GM21576 (cell line): ENCODE measurements around the gene NCSTN.

ENCODE experiments used
- ATAC-seq: cut with Tn5 transposase; IDR thresholded peaks from one replicate; pipeline ENCODE4 v1.9.1; 2021; ENCODE audit warnings: mild to moderate bottlenecking, moderate library complexity; ENCODE audit not compliant: unreplicated experiment

NCSTN gene

GRCh38 chr1:160351629-160352028, 8.4 kb downstream of the NCSTN start:
- no peak for ATAC-seq

- no peak for ATAC-seq
Observed at GRCh38 chr1:160352555-160352954, 9.4 kb downstream of the NCSTN start.

DNA sequence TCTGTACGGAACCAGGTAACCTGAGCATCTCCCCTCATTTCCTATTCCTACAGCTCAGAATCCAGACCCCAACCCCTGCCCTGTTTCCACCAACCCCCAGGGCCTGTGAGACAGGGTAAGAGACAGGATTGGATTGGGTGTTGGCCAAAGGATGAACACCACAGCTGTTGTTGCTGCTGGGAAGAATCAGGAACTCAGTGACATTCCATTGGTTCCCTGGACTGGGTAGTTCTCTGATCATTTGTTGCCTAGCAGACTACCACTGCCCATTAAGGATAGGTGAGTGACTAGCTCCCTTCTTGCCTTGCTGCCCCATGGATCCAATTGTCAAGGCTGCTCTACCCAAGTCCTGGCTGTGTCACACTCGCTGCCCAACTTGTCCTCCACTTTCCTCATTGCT, 10.0 kb downstream of the NCSTN start:
- ATAC-seq, result no peak

GRCh38 chr1:160354388-160354985, 11.3 kb downstream of the NCSTN start:
- ATAC-seq, result no peak

GRCh38 chr1:160357286-160358002, 14.3 kb downstream of the NCSTN start:
- ATAC-seq, result no peak

DNA sequence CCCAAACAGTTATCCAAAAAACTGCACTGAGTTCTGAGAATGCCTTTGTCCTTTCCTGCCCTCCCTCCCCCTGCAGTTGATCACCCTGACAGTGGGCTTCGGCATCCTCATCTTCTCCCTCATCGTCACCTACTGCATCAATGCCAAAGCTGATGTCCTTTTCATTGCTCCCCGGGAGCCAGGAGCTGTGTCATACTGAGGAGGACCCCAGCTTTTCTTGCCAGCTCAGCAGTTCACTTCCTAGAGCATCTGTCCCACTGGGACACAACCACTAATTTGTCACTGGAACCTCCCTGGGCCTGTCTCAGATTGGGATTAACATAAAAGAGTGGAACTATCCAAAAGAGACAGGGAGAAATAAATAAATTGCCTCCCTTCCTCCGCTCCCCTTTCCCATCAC, 14.9 kb downstream of the NCSTN start:
- ATAC-seq, result no peak

- no peak for ATAC-seq
Observed at GRCh38 chr1:160359559-160360226, 16.5 kb downstream of the NCSTN start.

- no peak for ATAC-seq
Observed at GRCh38 chr1:160360227-160360695, 17.1 kb downstream of the NCSTN start.

DNA sequence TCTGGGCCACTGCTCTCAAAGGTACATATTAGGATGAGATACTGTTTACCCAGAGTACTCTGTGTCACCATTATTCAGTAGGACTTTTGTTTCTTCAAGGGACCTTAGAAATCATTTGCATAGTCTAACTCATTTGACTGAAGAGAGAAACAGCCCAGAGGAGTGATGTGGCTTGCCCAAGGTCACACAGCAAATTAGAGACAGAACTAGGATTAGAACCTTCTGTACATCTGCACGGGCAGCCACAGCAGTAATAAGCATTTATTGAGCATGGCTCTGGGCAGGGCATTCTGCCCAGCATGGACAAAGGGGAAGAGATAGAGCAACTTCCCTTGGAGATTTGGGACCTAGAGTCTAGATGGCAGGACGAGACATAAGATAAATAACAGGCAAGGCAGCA, 18.0 kb downstream of the NCSTN start:
- no peak for ATAC-seq

DNA sequence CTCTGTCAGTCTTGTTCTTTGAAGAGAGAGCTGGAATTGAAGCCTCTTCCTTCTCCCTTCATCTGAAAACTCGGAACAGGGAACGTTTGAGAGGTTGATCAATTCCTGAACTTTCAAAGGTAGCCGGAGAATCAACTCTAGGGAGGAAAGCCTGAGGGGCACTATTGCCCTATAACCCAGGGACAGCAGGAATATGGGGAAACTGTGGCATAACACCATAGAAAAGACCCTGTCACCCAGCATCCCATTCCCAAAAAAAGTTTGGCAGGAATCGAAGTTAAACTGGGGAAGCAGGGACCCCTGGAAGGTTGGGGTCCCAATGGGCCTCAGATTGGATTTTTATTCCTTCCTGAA, 18.6 kb downstream of the NCSTN start:
- ATAC-seq, result no peak

DNA sequence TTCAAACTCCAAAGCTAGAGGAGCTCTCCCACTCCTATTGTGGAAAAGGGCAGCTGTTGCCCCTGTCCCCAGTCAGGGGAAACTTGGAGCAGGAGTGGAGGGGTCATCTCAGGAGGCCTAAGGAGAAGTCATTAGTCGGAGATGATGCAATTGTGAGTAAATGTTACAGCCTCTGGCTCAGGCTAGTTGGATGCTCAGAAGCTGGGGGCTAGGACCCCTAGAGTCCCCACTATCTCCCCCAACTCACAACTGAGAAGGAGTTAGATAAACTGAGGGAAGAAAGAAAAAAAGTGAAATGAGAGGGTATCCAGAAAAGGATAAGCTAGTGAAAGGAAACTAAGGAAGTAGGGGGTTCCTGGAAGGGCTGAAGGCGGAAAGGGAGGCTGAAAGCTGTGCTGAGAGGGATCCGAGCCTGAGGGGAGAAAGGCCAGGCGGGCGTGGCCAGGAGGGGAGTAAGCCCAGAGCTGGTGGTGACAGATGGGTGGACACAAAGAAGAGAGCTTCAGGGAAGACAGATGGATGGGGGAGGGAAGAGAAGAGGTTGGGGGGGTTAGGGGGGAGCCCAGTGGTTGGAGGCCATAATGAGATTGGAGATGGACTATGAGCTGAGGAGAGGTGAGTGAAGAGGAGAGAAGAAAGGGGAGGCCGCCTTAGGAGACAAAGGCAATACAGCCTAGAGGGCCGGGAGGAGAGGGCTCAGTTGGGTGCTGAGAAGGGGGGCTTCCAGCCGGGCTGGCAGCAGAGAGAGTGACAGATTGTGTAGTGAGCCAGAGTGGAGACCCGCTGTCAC, 19.2 kb downstream of the NCSTN start:
- ATAC-seq, result no peak

GRCh38 chr1:160363010-160363409, 19.8 kb downstream of the NCSTN start:
- ATAC-seq, result no peak

DNA sequence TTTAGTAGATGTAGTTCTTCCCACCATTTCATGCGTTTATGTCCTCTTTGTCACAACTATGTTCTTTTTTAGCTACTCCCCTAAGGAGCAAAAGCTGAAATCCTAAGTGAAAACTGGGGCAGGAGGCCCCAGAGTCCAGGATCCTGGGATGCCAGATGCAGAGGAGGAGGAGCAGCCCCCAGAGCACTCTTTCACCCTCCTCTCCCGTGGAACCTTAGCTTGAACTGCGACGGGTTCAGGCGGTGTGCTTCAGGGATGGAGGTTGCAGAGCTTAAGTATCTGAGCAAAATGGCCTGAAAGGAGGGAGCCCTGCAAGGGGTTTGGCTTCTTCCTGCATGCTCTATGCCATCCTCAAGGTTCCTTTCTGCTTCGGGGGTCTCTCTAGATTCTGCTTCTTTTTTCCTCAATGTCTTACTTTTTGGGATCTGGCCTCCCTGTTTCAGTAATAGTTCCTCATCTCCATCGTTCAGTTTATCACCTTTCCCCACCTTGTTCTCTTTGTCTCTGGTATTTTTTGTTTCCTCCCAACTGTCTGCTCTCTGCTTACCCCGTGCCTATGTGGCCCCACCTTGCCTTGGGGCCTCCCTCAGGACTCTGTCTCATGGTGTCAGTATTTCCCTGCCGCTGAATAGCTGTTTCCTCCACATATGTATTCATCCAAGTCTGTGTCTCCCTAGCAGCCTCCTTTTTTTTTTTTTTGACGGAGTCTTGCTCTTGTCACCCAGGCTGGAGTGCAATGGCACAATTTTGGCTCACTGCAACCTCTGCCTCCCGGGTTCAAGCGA, 21.0 kb downstream of the NCSTN start:
- ATAC-seq, result no peak

DNA sequence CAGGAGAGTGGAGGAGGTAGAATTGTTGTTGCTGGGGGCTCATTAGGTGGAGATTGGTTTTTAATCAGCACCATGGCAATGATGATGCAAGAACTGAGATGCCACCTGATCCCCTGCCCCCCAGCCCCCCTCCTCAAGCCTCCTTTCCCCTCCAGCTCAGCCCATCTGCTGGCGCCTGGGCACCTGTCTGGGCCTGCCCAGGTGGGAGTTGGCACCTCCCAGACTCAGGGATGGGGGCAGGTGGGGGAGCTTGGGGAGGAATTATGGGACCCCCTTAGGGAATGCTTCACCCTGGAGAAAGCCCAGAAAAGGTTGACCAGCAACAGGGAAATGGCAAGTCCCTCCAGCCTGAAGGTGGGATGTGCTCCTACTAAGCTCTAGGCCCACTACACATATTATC, 22.1 kb downstream of the NCSTN start:
- ATAC-seq, result no peak

GRCh38 chr1:160366731-160367515, 23.7 kb downstream of the NCSTN start, which contains the start of gene NHLH1:
Gene NHLH1 (plus strand): TSS chr1:160367071. CDS start chr1:160370732, 3,661 bp downstream.
- ATAC-seq, result no peak

- no peak for ATAC-seq
Observed at GRCh38 chr1:160367516-160367900, 24.3 kb downstream of the NCSTN start.

DNA sequence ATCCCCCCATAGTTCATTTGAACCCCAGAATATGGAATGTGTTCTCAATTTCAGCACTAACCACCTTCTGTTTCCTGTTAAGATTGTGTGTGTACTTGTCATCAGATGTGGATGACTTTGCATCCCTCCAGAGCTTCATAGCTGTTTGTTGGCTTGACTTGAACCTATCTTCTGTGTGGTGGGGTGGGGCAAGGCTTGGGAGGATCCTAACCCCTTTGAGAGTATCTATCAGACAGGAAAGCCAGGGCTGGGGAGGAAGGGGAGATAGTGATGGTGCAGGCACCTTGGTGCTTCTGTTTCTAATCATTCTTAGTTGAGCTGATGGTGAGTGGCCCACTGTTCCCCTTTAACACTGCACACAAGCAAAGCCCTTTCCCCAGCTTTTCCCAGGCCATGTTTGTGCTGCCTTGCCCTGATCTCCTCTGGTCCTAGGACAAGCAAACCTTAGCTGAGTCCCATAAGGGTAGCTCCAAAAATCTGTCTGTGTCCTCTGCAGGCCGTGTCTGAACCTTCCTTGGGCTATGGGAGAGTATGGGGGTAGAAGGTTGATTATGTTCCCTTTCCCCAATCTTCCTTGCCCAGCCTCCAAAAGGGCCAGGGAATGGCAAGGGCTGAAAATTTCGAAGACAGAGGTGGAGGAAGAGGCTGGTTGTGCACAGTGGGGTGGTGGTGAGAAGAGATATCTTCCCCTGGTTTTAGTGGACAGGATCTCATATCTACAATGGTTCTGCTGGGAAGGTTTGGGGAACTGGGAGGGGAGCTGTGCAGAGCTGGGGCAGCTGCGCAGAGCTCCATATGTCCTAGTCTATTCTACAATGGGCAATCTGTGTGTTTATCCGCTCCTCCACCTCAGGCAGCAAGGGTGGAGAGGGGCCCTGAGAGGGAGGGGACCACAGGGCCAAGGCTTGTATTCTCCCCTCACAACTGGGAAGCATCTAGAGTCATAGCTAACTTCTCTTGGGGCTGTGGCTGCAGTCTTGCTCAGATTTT, 25.0 kb downstream of the NCSTN start:
- ATAC-seq, result no peak

DNA sequence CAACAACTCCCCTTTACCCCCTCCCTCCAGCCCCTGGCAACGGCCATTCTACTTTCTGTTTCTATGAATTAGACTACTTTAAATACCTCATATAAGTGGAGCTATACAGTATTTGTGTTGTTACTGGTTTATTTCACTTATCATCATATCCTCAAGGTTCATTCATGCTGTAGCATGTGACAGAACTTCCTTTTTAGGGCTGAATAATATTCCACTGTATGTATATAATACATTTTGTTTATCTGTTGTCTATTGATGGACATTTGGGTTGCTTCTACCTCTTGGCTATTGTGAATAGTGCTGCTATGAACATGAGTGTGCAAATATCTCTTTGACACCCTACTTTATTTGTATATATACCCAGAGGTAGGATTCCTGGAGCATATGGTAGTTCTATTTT, 25.9 kb downstream of the NCSTN start:
- no peak for ATAC-seq
